HepG2 (cell line): Measurements from ENCODE around the gene DQX1. TPM values are rescaled to one million over a fixed set of nuclear protein-coding genes. Genes with fewer than 3 reads are reported as not detected.

Experiments
- ARHGAP35 ChIP-seq: sonication (generic); formaldehyde crosslinking; IDR thresholded peaks from 2 replicates; pipeline ENCODE4 v1.9.0; 2022; ENCODE audit warnings: mild to moderate bottlenecking, inconsistent platforms, moderate library complexity, missing genetic modification reagents, borderline replicate concordance
- CTCF ChIP-seq: sonication (generic); formaldehyde crosslinking; IDR thresholded peaks from 2 replicates; pipeline ENCODE4 v1.5.0; 2020; ENCODE audit warnings: mild to moderate bottlenecking, missing genetic modification reagents, moderate library complexity
- GZF1 ChIP-seq: sonication (generic); formaldehyde crosslinking; IDR thresholded peaks from 2 replicates; pipeline ENCODE4 v1.5.1; 2020; ENCODE audit warnings: mild to moderate bottlenecking, missing genetic modification reagents
- HDAC2 ChIP-seq: sonication (generic); formaldehyde crosslinking; IDR thresholded peaks from 2 replicates; pipeline ENCODE4 v1.4.0; 2020; ENCODE audit warnings: missing genetic modification reagents
- HMG20B ChIP-seq: conservative IDR thresholded peaks from 2 replicates; pipeline ENCODE4 v1.6.1; 2016; ENCODE audit warnings: missing genetic modification reagents, missing compliant biosample characterization
- ISL2 ChIP-seq: sonication (generic); formaldehyde crosslinking; IDR thresholded peaks from 2 replicates; pipeline ENCODE4 v1.5.0; 2020; ENCODE audit warnings: missing genetic modification reagents
- JARID2 ChIP-seq: sonication (generic); formaldehyde crosslinking; IDR thresholded peaks from 2 replicates; pipeline ENCODE4 v1.8.1; 2023; ENCODE audit warnings: missing genetic modification reagents, inconsistent platforms; ENCODE audit not compliant: insufficient replicate concordance
- KLF16 ChIP-seq, 2 experiments: sonication (generic) in 1 of 2; formaldehyde crosslinking in 1 of 2; IDR thresholded peaks; 2 replicates each; pipeline versions ENCODE4 v1.6.1 to v1.8.0; 2016 to 2023; ENCODE audit warnings: missing genetic modification reagents in 2 of 2, missing compliant biosample characterization in 1 of 2
- MTF1 ChIP-seq: sonication (generic); formaldehyde crosslinking; IDR thresholded peaks from 2 replicates; pipeline ENCODE4 v1.5.0; 2020; ENCODE audit warnings: missing genetic modification reagents
- MYC ChIP-seq: sonication (generic); formaldehyde crosslinking; IDR thresholded peaks from 2 replicates; pipeline ENCODE4 v1.9.0; 2021; ENCODE audit warnings: missing genetic modification reagents, borderline replicate concordance
- PHF5A ChIP-seq: IDR thresholded peaks from one replicate; pipeline ENCODE4 v1.6.1; 2018; ENCODE audit warnings: low read depth, missing genetic modification reagents; ENCODE audit not compliant: unreplicated experiment
- POGK ChIP-seq: sonication (generic); formaldehyde crosslinking; conservative IDR thresholded peaks from 2 replicates; pipeline ENCODE4 v1.8.0; 2022; ENCODE audit warnings: mild to moderate bottlenecking, moderate library complexity, missing genetic modification reagents
- XBP1 ChIP-seq: sonication (generic); formaldehyde crosslinking; IDR thresholded peaks from 2 replicates; pipeline ENCODE4 v1.5.0; 2020; ENCODE audit warnings: missing genetic modification reagents
- ZBTB7B ChIP-seq: sonication (generic); formaldehyde crosslinking; IDR thresholded peaks from 2 replicates; pipeline ENCODE4 v1.4.0; 2020; ENCODE audit warnings: missing genetic modification reagents
- ZMYM3 ChIP-seq: sonication (generic); formaldehyde crosslinking; IDR thresholded peaks from 2 replicates; pipeline ENCODE4 v1.5.1; 2020; ENCODE audit warnings: mild to moderate bottlenecking, missing genetic modification reagents
- ZNF136 ChIP-seq: sonication (generic); formaldehyde crosslinking; IDR thresholded peaks from 2 replicates; pipeline ENCODE4 v1.8.1; 2022; ENCODE audit warnings: low read depth, mild to moderate bottlenecking, moderate library complexity, missing genetic modification reagents
- ZNF337 ChIP-seq: sonication (generic); formaldehyde crosslinking; IDR thresholded peaks from 2 replicates; pipeline ENCODE4 v1.5.1; 2020; ENCODE audit warnings: missing genetic modification reagents, low read depth, mild to moderate bottlenecking, borderline replicate concordance
- ZNF34 ChIP-seq: sonication (generic); formaldehyde crosslinking; IDR thresholded peaks from 2 replicates; pipeline ENCODE4 v1.4.0; 2020; ENCODE audit warnings: mild to moderate bottlenecking, missing genetic modification reagents, borderline replicate concordance
- ZNF552 ChIP-seq: sonication (generic); formaldehyde crosslinking; IDR thresholded peaks from 2 replicates; pipeline ENCODE4 v1.9.0; 2022; ENCODE audit warnings: missing genetic modification reagents, mild to moderate bottlenecking, borderline replicate concordance
- ZNF710 ChIP-seq: sonication (generic); formaldehyde crosslinking; IDR thresholded peaks from 2 replicates; pipeline ENCODE4 v1.5.0; 2020; ENCODE audit warnings: mild to moderate bottlenecking, missing genetic modification reagents, borderline replicate concordance
- ZXDC ChIP-seq: sonication (generic); formaldehyde crosslinking; IDR thresholded peaks from 2 replicates; pipeline ENCODE4 v1.5.0; 2020; ENCODE audit warnings: mild to moderate bottlenecking, missing genetic modification reagents
- polyA plus RNA-seq, 8 experiments: library from polyadenylated mRNA; depleted of rRNA in 3 of 8; stranded (reverse) in 7 of 8; unstranded in 1 of 8; fragments of >200 nt; fragmentation: Illumina TruSeq in 4 of 8; extraction: Trizol in 4 of 8; gene quantifications; 2 replicates each; pipeline versions ENCODE4 v1.2.1 to v1.2.3, GENCODE V29; 2011 to 2016; ENCODE audit warnings: low read depth in 4 of 8, missing spikeins in 1 of 8, mixed read lengths in 1 of 8; ENCODE audit not compliant: insufficient read depth in 1 of 8
- total RNA-seq, 5 experiments: library from RNA; depleted of rRNA; stranded (reverse); fragments of >200 nt; fragmentation: Illumina TruSeq; extraction: Trizol; gene quantifications; 2 replicates each; pipeline ENCODE4 v1.2.3, GENCODE V29; 2016; ENCODE audit warnings: low read depth in 1 of 5

The DQX1 gene
- total and polyA plus RNA-seq, 2 of the 13 experiments (the other 11 are each of a cell fraction or from before 2014, with no cell fraction given) = 27.6 to 89.8 TPM

GRCh38 chr2:74507926-74508520, 18.0 kb downstream of the DQX1 start (continued):
- TF ChIP-seq ZNF710 (CRISPR knock-in tag) (0 out of 2 replicates have a peak, but pooled peaks have one; percentile 37), ZBTB7B (peak; percentile 64), ZXDC (CRISPR knock-in tag) (peak; percentile 29; the same call in 1 of the 2 replicates), ZNF34 (0 out of 2 replicates have a peak, but pooled peaks have one; percentile 46), CTCF (0 out of 2 replicates have a peak, but pooled peaks have one; percentile 15), ZMYM3 (CRISPR knock-in tag) (peak; percentile 74; the same call in 1 of the 2 replicates), XBP1 (CRISPR knock-in tag) (no peak), ZNF337 (CRISPR knock-in tag) (0 out of 2 replicates have a peak, but pooled peaks have one; percentile 4), ZNF136 (CRISPR knock-in tag) (0 out of 2 replicates have a peak, but pooled peaks have one; percentile 6), MYC (CRISPR knock-in tag) (0 out of 2 replicates have a peak, but pooled peaks have one; percentile 2), ISL2 (CRISPR knock-in tag) (no peak), PHF5A (CRISPR knock-in tag) (peak; percentile 0), MTF1 (CRISPR knock-in tag) (no peak), ZNF552 (CRISPR knock-in tag) (no peak), ARHGAP35 (no peak), KLF16 (CRISPR knock-in tag; IDR thresholded peaks at IDR 0.05) (no peak; a peak in 1 of 4 replicates), POGK (CRISPR knock-in tag) (no peak; the same call in none of the 2 replicates), JARID2 (no peak), HMG20B (CRISPR knock-in tag) (no peak), GZF1 (CRISPR knock-in tag) (no peak), HDAC2 (CRISPR knock-in tag) (no peak; the same call in 1 of the 2 replicates)
